AG10803 (cell line): ENCODE data around the gene HSBP1L1.
A peak's percentile ranks its signal among the peaks of the same experiment; 100 is the strongest.

Experiments
- DNase-seq: peaks from one replicate; pipeline ENCODE4 v3.0.0; 2010; ENCODE audit warnings: low read depth
- H3K4me3 ChIP-seq: 2 replicates; pipeline ENCODE4 v1.5.1; 2011; ENCODE audit warnings: mild to moderate bottlenecking, low read length, control low read depth
- CTCF ChIP-seq: conservative IDR thresholded peaks from 2 replicates; pipeline ENCODE4 v1.5.1; 2011; ENCODE audit warnings: mild to moderate bottlenecking, low read length, control low read depth, inconsistent platforms

Gene HSBP1L1

GRCh38 chr18:79964330-79965118 lies at the start of gene HSBP1L1:
Gene HSBP1L1 (plus strand): TSS chr18:79964643. CDS start chr18:79964736, 93 bp downstream.
- peak; percentile 29; the same call in 1 of the 2 replicates for TF ChIP-seq CTCF
- peak within 1 kb of the TSS; percentile 74 for H3K4me3 ChIP-seq
- DNase-seq, result peak; percentile 42

- DNase-seq, result no peak
- H3K4me3 ChIP-seq, result no peak overlapping the region
- no peak for TF ChIP-seq CTCF
Observed at GRCh38 chr18:79915161-79916127, 49.0 kb upstream of the HSBP1L1 start.

- no peak for DNase-seq
- no peak for TF ChIP-seq CTCF
- no peak overlapping the region for H3K4me3 ChIP-seq
Observed at GRCh38 chr18:79916128-79916494, 48.3 kb upstream of the HSBP1L1 start.

GRCh38 chr18:79916546-79917168 lies 47.8 kb upstream of the HSBP1L1 start:
- no peak for DNase-seq
- TF ChIP-seq CTCF, result no peak
- no peak overlapping the region for H3K4me3 ChIP-seq

GRCh38 chr18:79917169-79917852 lies 47.1 kb upstream of the HSBP1L1 start:
- H3K4me3 ChIP-seq, result no peak overlapping the region
- no peak for TF ChIP-seq CTCF
- no peak for DNase-seq

- no peak for TF ChIP-seq CTCF
- no peak overlapping the region for H3K4me3 ChIP-seq
- DNase-seq, result no peak
Observed at GRCh38 chr18:79917853-79918614, 46.4 kb upstream of the HSBP1L1 start.
